Ovary (tissue), 3 donors: Measurements from ENCODE around the gene NMU.

Experiments
- EP300 ChIP-seq: sonication (generic); formaldehyde crosslinking; IDR thresholded peaks from one replicate; pipeline ENCODE4 v1.6.1; 2017; ENCODE audit warnings: antibody characterized with exemption
- POLR2A ChIP-seq: fragments of 450-650 bp; IDR thresholded peaks from one replicate; pipeline ENCODE4 v1.6.1; 2017; ENCODE audit warnings: antibody characterized with exemption, mild to moderate bottlenecking, moderate library complexity
- TF ChIP-seq, protein P1 (sequence below), 3 donors: fragments of 450-650 bp in 2 of 3; fragments of 200-600 bp in 1 of 3; IDR thresholded peaks; one replicate each; pipeline versions ENCODE4 v1.5.1 to v1.8.0; 2016 to 2022; ENCODE audit warnings: antibody characterized with exemption in 3 of 3, mild to moderate bottlenecking in 1 of 3
- donor health status: DM: no; HTN: no; CAD: no.

DNA sequence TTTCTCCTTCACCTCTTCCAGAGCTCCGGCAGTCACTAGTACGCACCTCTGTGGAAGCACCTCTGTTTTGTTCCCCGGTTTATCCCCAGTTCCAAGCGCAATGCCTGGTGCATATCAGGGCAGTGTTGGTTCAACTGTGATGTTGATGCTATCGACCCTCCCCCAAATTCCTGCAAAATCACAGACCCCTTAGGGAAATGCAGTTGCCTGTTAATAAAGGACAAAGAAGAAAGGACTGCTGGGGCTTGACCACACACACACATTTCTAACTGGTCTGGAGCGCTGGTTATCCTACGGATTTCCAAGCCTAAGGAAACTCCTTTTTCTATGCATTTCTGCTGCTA lies 530 bp upstream of the NMU start:
- TF ChIP-seq, protein P1, sequence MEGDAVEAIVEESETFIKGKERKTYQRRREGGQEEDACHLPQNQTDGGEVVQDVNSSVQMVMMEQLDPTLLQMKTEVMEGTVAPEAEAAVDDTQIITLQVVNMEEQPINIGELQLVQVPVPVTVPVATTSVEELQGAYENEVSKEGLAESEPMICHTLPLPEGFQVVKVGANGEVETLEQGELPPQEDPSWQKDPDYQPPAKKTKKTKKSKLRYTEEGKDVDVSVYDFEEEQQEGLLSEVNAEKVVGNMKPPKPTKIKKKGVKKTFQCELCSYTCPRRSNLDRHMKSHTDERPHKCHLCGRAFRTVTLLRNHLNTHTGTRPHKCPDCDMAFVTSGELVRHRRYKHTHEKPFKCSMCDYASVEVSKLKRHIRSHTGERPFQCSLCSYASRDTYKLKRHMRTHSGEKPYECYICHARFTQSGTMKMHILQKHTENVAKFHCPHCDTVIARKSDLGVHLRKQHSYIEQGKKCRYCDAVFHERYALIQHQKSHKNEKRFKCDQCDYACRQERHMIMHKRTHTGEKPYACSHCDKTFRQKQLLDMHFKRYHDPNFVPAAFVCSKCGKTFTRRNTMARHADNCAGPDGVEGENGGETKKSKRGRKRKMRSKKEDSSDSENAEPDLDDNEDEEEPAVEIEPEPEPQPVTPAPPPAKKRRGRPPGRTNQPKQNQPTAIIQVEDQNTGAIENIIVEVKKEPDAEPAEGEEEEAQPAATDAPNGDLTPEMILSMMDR (IDR thresholded peaks at IDR 0.05): no peak
- TF ChIP-seq POLR2A (no peak), EP300 (no peak)
